Measurements from ENCODE around the gene MYO9B. TPM values are rescaled to one million over a fixed set of nuclear protein-coding genes. Genes with fewer than 3 reads are reported as not detected.

Gene MYO9B
- total RNA-seq, 1 experiment from 2014 or later: 94.3 TPM

DNA sequence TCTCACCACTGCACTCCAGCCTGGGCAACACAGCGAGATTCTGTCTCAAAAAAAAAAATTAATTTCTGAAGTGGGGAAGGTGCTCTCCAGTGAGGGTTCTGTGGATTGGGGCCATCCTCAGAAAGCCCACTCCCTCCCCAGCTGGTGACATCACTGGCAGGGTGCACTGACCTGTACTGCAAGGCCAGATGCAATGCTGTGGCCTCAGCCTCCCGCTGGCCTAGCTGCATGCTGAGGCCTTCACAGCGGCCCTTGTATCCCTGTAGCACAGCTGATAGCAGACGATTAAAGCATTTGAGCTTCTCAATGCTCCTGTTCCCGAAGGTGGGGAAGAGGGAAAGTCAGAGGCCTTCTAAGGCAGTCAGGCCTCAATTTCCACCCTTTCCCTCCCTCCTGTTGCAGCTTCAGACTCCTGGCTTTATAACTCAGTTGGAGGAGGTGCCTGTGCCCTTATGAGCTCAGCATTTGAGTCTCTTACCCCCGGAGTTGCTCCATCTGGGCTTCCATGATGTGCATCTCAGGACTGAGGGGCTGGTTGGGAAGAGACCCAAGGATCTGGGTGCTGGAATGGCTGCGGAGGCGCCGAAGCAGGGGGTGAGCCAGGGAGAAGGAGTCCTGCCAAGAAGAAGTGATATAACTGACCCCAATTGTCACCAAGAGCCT, 183.7 kb downstream of the MYO9B start:
- Mint-ChIP-seq H3K27me3 (ENCODE audit: low read depth) (peaks cover 7% of the 10 kb centered on the region), H3K36me3 (peaks cover 42% of the 10 kb centered on the region), H3K4me1 (peaks cover 11% of the 10 kb centered on the region), H3K9me3 (peaks cover 12% of the 10 kb centered on the region), H3K4me3 (no peak overlapping the region), H3K27ac (no peak overlapping the region)
- ChIA-PET POLR2A (interaction anchor here (1.0 kb wide), 1 partner anchor 11 kb away, joined by 5 read pairs; no protein-coding TSS in a partner anchor), CTCF (interaction anchor here (0.6 to 4.2 kb wide), 6 partner anchors 11 to 167 kb away, joined by 3 to 38 read pairs (median 5); partner anchors contain the start of genes ANKLE1 and USE1)
- ATAC-seq: no peak
- no peak for DNase-seq (ENCODE audit: low spot score)
- TF ChIP-seq NR3C1 (CRISPR knock-in tag; conservative IDR thresholded peaks at IDR 0.05; ENCODE audit: low read depth) (no peak), GRHL2 (CRISPR knock-in tag; IDR thresholded peaks at IDR 0.05; ENCODE audit: insufficient replicate concordance, severe bottlenecking) (no peak), RELA (CRISPR knock-in tag; IDR thresholded peaks at IDR 0.05; ENCODE audit: borderline replicate concordance) (no peak), ZNF396 (CRISPR knock-in tag; IDR thresholded peaks at IDR 0.05; ENCODE audit: borderline replicate concordance) (no peak), NR2C2 (CRISPR knock-in tag; IDR thresholded peaks at IDR 0.05) (no peak), JUN (CRISPR knock-in tag; IDR thresholded peaks at IDR 0.05) (no peak), TP53 (CRISPR knock-in tag; IDR thresholded peaks at IDR 0.05) (no peak), FOXJ3 (CRISPR knock-in tag; IDR thresholded peaks at IDR 0.05; ENCODE audit: borderline replicate concordance) (no peak), ZNF232 (CRISPR knock-in tag; IDR thresholded peaks at IDR 0.05) (no peak), SMAD4 (CRISPR knock-in tag; IDR thresholded peaks at IDR 0.05) (no peak), NFE2L1 (CRISPR knock-in tag; IDR thresholded peaks at IDR 0.05) (no peak), MXD4 (CRISPR knock-in tag; IDR thresholded peaks at IDR 0.05; ENCODE audit: borderline replicate concordance) (no peak), ESRRA (CRISPR knock-in tag; IDR thresholded peaks at IDR 0.05; ENCODE audit: borderline replicate concordance) (no peak)
- TF ChIP-seq, protein P1, sequence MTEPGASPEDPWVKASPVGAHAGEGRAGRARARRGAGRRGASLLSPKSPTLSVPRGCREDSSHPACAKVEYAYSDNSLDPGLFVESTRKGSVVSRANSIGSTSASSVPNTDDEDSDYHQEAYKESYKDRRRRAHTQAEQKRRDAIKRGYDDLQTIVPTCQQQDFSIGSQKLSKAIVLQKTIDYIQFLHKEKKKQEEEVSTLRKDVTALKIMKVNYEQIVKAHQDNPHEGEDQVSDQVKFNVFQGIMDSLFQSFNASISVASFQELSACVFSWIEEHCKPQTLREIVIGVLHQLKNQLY (CRISPR knock-in tag; IDR thresholded peaks at IDR 0.05): no peak
- TF ChIP-seq, protein P2, sequence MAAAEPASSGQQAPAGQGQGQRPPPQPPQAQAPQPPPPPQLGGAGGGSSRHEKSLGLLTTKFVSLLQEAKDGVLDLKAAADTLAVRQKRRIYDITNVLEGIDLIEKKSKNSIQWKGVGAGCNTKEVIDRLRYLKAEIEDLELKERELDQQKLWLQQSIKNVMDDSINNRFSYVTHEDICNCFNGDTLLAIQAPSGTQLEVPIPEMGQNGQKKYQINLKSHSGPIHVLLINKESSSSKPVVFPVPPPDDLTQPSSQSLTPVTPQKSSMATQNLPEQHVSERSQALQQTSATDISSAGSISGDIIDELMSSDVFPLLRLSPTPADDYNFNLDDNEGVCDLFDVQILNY (CRISPR knock-in tag; IDR thresholded peaks at IDR 0.05): no peak
- TF ChIP-seq, protein P3, sequence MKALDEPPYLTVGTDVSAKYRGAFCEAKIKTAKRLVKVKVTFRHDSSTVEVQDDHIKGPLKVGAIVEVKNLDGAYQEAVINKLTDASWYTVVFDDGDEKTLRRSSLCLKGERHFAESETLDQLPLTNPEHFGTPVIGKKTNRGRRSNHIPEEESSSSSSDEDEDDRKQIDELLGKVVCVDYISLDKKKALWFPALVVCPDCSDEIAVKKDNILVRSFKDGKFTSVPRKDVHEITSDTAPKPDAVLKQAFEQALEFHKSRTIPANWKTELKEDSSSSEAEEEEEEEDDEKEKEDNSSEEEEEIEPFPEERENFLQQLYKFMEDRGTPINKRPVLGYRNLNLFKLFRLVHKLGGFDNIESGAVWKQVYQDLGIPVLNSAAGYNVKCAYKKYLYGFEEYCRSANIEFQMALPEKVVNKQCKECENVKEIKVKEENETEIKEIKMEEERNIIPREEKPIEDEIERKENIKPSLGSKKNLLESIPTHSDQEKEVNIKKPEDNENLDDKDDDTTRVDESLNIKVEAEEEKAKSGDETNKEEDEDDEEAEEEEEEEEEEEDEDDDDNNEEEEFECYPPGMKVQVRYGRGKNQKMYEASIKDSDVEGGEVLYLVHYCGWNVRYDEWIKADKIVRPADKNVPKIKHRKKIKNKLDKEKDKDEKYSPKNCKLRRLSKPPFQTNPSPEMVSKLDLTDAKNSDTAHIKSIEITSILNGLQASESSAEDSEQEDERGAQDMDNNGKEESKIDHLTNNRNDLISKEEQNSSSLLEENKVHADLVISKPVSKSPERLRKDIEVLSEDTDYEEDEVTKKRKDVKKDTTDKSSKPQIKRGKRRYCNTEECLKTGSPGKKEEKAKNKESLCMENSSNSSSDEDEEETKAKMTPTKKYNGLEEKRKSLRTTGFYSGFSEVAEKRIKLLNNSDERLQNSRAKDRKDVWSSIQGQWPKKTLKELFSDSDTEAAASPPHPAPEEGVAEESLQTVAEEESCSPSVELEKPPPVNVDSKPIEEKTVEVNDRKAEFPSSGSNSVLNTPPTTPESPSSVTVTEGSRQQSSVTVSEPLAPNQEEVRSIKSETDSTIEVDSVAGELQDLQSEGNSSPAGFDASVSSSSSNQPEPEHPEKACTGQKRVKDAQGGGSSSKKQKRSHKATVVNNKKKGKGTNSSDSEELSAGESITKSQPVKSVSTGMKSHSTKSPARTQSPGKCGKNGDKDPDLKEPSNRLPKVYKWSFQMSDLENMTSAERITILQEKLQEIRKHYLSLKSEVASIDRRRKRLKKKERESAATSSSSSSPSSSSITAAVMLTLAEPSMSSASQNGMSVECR (CRISPR knock-in tag; IDR thresholded peaks at IDR 0.05; ENCODE audit: borderline replicate concordance): no peak
- TF ChIP-seq, protein P4, sequence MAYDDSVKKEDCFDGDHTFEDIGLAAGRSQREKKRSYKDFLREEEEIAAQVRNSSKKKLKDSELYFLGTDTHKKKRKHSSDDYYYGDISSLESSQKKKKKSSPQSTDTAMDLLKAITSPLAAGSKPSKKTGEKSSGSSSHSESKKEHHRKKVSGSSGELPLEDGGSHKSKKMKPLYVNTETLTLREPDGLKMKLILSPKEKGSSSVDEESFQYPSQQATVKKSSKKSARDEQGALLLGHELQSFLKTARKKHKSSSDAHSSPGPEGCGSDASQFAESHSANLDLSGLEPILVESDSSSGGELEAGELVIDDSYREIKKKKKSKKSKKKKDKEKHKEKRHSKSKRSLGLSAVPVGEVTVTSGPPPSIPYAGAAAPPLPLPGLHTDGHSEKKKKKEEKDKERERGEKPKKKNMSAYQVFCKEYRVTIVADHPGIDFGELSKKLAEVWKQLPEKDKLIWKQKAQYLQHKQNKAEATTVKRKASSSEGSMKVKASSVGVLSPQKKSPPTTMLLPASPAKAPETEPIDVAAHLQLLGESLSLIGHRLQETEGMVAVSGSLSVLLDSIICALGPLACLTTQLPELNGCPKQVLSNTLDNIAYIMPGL (CRISPR knock-in tag; IDR thresholded peaks at IDR 0.05): no peak
- TF ChIP-seq, protein P5, sequence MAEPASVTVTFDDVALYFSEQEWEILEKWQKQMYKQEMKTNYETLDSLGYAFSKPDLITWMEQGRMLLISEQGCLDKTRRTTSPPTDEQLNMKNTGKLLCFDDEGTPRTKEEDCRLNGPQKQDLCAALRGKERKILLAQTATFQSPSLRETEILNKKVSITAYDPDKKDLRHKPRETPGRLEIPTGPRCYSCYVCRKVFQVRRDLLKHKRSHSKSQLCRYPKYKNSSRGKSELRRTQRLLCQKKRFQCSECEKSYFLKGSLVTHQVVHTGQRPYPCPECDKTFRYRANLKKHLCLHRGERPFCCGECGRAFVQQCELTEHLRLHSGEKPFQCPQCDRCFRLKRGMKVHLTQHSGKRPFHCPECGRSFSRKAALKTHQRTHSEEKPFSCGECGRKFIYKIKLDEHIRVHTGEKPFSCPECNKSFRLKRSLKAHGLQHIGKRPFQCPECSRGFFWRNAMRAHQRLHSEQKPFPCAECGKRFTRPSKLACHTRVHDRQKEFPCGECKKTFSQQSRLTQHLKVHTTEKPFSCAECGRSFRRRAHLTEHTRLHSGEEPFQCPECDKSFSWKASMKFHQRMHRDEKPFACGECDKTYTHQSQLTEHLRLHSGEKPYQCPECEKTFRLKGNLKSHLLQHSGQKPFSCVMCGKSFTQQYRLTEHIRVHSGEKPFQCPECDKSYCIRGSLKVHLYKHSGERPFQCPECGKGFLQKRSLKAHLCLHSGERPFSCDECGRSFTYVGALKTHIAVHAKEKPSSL (CRISPR knock-in tag; conservative IDR thresholded peaks at IDR 0.05): no peak
- TF ChIP-seq, protein P6, sequence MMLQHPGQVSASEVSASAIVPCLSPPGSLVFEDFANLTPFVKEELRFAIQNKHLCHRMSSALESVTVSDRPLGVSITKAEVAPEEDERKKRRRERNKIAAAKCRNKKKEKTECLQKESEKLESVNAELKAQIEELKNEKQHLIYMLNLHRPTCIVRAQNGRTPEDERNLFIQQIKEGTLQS (CRISPR knock-in tag; conservative IDR thresholded peaks at IDR 0.05): no peak
- TF ChIP-seq, protein P7, sequence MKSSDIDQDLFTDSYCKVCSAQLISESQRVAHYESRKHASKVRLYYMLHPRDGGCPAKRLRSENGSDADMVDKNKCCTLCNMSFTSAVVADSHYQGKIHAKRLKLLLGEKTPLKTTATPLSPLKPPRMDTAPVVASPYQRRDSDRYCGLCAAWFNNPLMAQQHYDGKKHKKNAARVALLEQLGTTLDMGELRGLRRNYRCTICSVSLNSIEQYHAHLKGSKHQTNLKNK (CRISPR knock-in tag; IDR thresholded peaks at IDR 0.05): no peak
